ENCODE data around the gene TXNDC8.

Gene TXNDC8

DNA sequence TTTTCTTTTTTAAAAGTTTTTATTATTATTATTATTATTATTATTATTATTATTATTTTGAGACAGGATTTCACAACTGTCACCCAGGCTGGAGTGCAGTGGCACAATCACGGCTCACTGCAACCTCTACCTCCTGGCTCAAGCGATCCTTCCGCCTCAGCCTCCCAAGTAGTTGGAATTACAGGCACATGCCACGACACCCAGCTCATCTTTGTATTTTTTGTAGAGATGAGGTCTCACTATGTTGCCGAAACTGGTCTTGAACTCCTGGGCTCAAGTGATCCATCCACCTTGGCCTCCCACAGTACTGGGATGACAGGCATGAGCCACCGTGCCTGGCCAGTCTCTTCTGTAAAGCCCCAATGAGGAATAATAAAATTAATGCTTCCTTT, 50.4 kb downstream of the TXNDC8 start:
- Histone ChIP-seq H3K4me3 (ENCODE audit: low read length) (no peak overlapping the region), H3K27me3 (ENCODE audit: insufficient read depth, low read length) (no peaks in the 10 kb centered on the region), H2AFZ (ENCODE audit: low read depth, low read length) (no peak overlapping the region), H3K36me3 (ENCODE audit: insufficient read depth, low read length) (no peaks in the 10 kb centered on the region), H3K4me1 (ENCODE audit: insufficient read depth, low read length) (no peaks in the 10 kb centered on the region), H3K9me3 (ENCODE audit: low read length) (no peaks in the 10 kb centered on the region)

DNA sequence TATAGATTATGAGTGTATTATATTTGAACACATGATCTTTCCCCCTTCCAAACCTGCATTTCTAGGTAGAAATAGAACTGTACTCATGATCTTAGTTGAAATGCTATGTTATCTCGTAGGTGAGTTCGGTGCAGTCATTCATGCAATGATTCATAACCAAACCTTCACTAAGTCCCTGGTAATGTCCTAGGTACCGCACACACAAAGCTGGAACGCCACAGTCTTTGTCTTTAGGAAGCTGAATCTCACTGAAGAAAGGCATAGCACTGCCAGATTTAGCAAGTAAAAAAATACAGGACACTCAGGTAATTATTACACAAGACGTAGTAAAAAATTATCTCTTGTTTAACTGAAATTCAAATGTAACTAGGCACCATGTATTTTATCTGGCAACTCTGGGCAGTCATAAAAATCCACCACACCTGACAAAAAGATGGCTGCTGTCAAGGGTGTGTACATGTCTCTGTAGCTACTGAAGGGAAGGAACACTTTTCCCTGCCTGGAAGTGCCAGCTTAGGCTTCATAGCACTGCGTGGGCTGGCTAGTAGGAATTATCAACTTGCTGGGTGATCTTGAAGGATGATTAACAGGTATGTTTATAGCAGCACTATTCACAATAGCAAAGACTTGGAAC, 53.3 kb downstream of the TXNDC8 start:
- Histone ChIP-seq H3K4me1 (ENCODE audit: insufficient read depth, low read length) (no peaks in the 10 kb centered on the region), H2AFZ (ENCODE audit: low read depth, low read length) (no peak overlapping the region), H3K36me3 (ENCODE audit: insufficient read depth, low read length) (no peaks in the 10 kb centered on the region), H3K27me3 (ENCODE audit: insufficient read depth, low read length) (no peaks in the 10 kb centered on the region), H3K4me3 (ENCODE audit: low read length) (no peak overlapping the region), H3K9me3 (ENCODE audit: low read length) (no peaks in the 10 kb centered on the region)

- H3K36me3 ChIP-seq (ENCODE audit: insufficient read depth, low read length), result no peaks in the 10 kb centered on the region
- no peak overlapping the region for H3K4me3 ChIP-seq (ENCODE audit: low read length)
- H3K27me3 ChIP-seq (ENCODE audit: insufficient read depth, low read length), result no peaks in the 10 kb centered on the region
- no peaks in the 10 kb centered on the region for H3K9me3 ChIP-seq (ENCODE audit: low read length)
- H3K4me1 ChIP-seq (ENCODE audit: insufficient read depth, low read length), result no peaks in the 10 kb centered on the region
- no peak overlapping the region for H2AFZ ChIP-seq (ENCODE audit: low read depth, low read length)
These were observed 53.9 kb downstream of the TXNDC8 start for GRCh38 chr9:110283751-110284150.

GRCh38 chr9:110282739-110283081, 55.0 kb downstream of the TXNDC8 start:
- Histone ChIP-seq H3K4me3 (ENCODE audit: low read length) (no peak overlapping the region), H3K4me1 (ENCODE audit: insufficient read depth, low read length) (no peaks in the 10 kb centered on the region), H3K9me3 (ENCODE audit: low read length) (no peaks in the 10 kb centered on the region), H3K36me3 (ENCODE audit: insufficient read depth, low read length) (no peaks in the 10 kb centered on the region), H2AFZ (ENCODE audit: low read depth, low read length) (no peak overlapping the region), H3K27me3 (ENCODE audit: insufficient read depth, low read length) (no peaks in the 10 kb centered on the region)

DNA sequence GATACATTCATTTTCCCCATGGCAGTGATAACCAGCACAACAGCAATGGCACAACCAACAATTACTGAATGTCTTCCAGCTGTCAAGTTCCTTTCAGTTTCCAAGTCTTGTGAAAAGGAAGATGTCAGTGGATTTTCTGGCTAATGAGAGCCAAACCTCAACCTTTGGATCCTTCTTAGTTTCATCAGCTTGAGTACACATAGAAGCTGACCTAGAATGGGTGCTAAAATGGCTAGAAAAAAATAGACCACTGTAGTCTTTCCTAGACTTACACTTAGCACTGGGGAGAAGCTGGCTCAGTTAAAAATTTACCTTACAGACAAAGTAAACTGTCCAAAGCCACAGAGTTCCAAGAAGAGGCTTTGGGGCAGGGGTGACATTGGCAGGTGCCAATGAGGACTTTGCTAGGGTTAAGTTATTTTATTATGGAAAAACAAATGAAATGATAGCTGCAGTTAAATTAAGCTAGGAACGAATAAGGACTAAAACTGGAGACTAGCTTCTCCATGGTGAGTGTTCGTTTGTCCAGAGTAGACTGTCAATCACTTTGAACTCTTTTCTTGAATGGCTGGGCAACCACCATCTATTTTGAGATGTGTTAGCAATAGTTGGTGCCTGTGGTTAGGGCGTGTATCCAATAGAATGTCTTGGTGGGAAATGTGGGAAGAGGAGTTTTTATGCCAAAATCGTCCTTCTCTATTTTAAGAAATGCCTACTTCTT, 55.5 kb downstream of the TXNDC8 start:
- Histone ChIP-seq H3K4me1 (ENCODE audit: insufficient read depth, low read length) (no peaks in the 10 kb centered on the region), H3K9me3 (ENCODE audit: low read length) (no peaks in the 10 kb centered on the region), H3K27me3 (ENCODE audit: insufficient read depth, low read length) (no peaks in the 10 kb centered on the region), H3K4me3 (ENCODE audit: low read length) (no peak overlapping the region), H2AFZ (ENCODE audit: low read depth, low read length) (no peak overlapping the region), H3K36me3 (ENCODE audit: insufficient read depth, low read length) (no peaks in the 10 kb centered on the region)

GRCh38 chr9:110278080-110278707, 59.5 kb downstream of the TXNDC8 start:
- H3K27me3 ChIP-seq (ENCODE audit: insufficient read depth, low read length), result no peaks in the 10 kb centered on the region
- H3K9me3 ChIP-seq (ENCODE audit: low read length), result no peaks in the 10 kb centered on the region
- H3K4me1 ChIP-seq (ENCODE audit: insufficient read depth, low read length), result no peaks in the 10 kb centered on the region
- no peak overlapping the region for H2AFZ ChIP-seq (ENCODE audit: low read depth, low read length)
- no peak overlapping the region for H3K4me3 ChIP-seq (ENCODE audit: low read length)
- no peaks in the 10 kb centered on the region for H3K36me3 ChIP-seq (ENCODE audit: insufficient read depth, low read length)

DNA sequence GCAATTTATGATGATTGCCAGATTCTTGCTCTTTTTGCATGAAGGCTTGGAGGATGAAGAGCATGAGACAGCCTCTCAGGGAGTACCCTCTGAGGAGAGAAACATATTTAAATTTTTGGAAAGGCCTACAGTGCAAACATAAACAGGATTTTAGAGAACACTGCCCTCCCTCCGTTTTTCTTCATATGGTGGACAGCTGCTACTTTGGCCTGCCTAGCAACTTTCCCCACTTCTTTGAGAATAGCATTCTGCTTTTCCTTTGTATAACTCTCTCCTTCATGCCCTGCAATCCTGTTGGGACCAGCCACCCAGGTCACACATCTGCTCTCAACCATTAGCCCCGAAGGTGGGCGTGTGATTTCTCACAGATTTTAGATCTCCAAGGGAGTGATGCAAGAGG, 60.9 kb downstream of the TXNDC8 start:
- no peak overlapping the region for H3K4me3 ChIP-seq (ENCODE audit: low read length)
- no peaks in the 10 kb centered on the region for H3K9me3 ChIP-seq (ENCODE audit: low read length)
- no peak overlapping the region for H2AFZ ChIP-seq (ENCODE audit: low read depth, low read length)
- H3K36me3 ChIP-seq (ENCODE audit: insufficient read depth, low read length), result no peaks in the 10 kb centered on the region
- no peaks in the 10 kb centered on the region for H3K4me1 ChIP-seq (ENCODE audit: insufficient read depth, low read length)
- H3K27me3 ChIP-seq (ENCODE audit: insufficient read depth, low read length), result no peaks in the 10 kb centered on the region

GRCh38 chr9:110270211-110270995, 67.3 kb downstream of the TXNDC8 start:
- Histone ChIP-seq H3K9me3 (ENCODE audit: low read length) (no peaks in the 10 kb centered on the region), H2AFZ (ENCODE audit: low read depth, low read length) (no peak overlapping the region), H3K27me3 (ENCODE audit: insufficient read depth, low read length) (no peaks in the 10 kb centered on the region), H3K4me1 (ENCODE audit: insufficient read depth, low read length) (no peaks in the 10 kb centered on the region), H3K36me3 (ENCODE audit: insufficient read depth, low read length) (no peaks in the 10 kb centered on the region), H3K4me3 (ENCODE audit: low read length) (no peak overlapping the region)

GRCh38 chr9:110266795-110267194, 70.9 kb downstream of the TXNDC8 start:
- Histone ChIP-seq H3K9me3 (ENCODE audit: low read length) (no peaks in the 10 kb centered on the region), H3K36me3 (ENCODE audit: insufficient read depth, low read length) (no peaks in the 10 kb centered on the region), H3K4me1 (ENCODE audit: insufficient read depth, low read length) (no peaks in the 10 kb centered on the region), H3K27me3 (ENCODE audit: insufficient read depth, low read length) (no peaks in the 10 kb centered on the region), H3K4me3 (ENCODE audit: low read length) (no peak overlapping the region), H2AFZ (ENCODE audit: low read depth, low read length) (no peak overlapping the region)

- Histone ChIP-seq H3K4me3 (ENCODE audit: low read length) (no peak overlapping the region), H3K27me3 (ENCODE audit: insufficient read depth, low read length) (no peaks in the 10 kb centered on the region), H2AFZ (ENCODE audit: low read depth, low read length) (no peak overlapping the region), H3K36me3 (ENCODE audit: insufficient read depth, low read length) (no peaks in the 10 kb centered on the region), H3K4me1 (ENCODE audit: insufficient read depth, low read length) (peaks cover 13% of the 10 kb centered on the region), H3K9me3 (ENCODE audit: low read length) (no peaks in the 10 kb centered on the region)
These were observed 76.0 kb downstream of the TXNDC8 start for GRCh38 chr9:110261632-110262031.

GRCh38 chr9:110260911-110261310, 76.8 kb downstream of the TXNDC8 start:
- Histone ChIP-seq H2AFZ (ENCODE audit: low read depth, low read length) (no peak overlapping the region), H3K4me3 (ENCODE audit: low read length) (no peak overlapping the region), H3K4me1 (ENCODE audit: insufficient read depth, low read length) (peaks cover 13% of the 10 kb centered on the region), H3K36me3 (ENCODE audit: insufficient read depth, low read length) (no peaks in the 10 kb centered on the region), H3K27me3 (ENCODE audit: insufficient read depth, low read length) (no peaks in the 10 kb centered on the region), H3K9me3 (ENCODE audit: low read length) (no peaks in the 10 kb centered on the region)

DNA sequence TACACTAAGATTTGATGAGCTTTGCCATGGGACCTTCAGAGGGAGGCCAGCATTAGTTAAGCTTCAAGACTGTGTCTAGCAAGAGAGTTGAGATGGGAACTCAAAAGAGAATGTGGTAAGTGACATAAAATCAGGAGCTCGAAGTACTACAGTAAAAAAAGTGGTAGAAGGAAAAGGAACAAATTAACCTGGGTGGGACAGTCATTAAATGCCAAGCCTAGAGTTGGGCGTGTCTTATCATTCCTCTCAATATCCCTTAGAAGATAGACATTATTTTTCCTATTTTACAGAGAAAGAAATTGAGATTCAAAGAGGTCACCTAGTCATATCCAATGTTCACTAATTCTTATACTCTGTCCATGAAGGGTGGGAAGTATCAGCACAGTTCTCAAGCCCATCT, 78.1 kb downstream of the TXNDC8 start:
- no peaks in the 10 kb centered on the region for H3K36me3 ChIP-seq (ENCODE audit: insufficient read depth, low read length)

DNA sequence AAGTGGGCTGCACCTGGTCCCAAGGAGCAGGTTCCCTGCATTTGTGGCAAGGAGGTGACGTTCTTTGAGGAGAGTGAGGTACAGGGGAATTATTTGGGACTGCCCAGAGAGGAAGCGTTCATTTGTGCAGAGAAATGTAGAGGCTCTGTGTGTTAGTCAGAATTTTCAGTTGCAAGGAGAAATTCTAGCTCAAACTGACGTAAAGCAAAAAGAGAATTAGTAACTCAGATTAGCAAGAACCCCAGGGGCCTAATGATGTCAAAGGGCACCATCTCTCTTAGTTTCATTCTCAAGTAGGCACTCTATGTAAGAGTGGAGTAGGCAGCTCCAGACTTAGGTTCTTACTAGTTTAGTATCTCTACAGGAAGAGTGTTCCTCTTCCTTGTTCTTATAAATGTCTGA, 79.0 kb downstream of the TXNDC8 start:
- no peak overlapping the region for H3K4me3 ChIP-seq (ENCODE audit: low read length)
- peaks cover 21% of the 10 kb centered on the region for H3K4me1 ChIP-seq (ENCODE audit: insufficient read depth, low read length)
- no peaks in the 10 kb centered on the region for H3K36me3 ChIP-seq (ENCODE audit: insufficient read depth, low read length)
- H2AFZ ChIP-seq (ENCODE audit: low read depth, low read length), result no peak overlapping the region
- no peaks in the 10 kb centered on the region for H3K9me3 ChIP-seq (ENCODE audit: low read length)
- no peaks in the 10 kb centered on the region for H3K27me3 ChIP-seq (ENCODE audit: insufficient read depth, low read length)

More for the DNA sequence above, 78.1 kb downstream of the TXNDC8 start:
- H2AFZ ChIP-seq (ENCODE audit: low read depth, low read length), result no peak overlapping the region
- H3K4me3 ChIP-seq (ENCODE audit: low read length), result no peak overlapping the region
- peaks cover 19% of the 10 kb centered on the region for H3K4me1 ChIP-seq (ENCODE audit: insufficient read depth, low read length)
- no peaks in the 10 kb centered on the region for H3K27me3 ChIP-seq (ENCODE audit: insufficient read depth, low read length)
- no peaks in the 10 kb centered on the region for H3K9me3 ChIP-seq (ENCODE audit: low read length)
